GM21447 (cell line): ENCODE data around the gene UPF2.
"Not testable (repeated sequence)": the region's sequence is repeated elsewhere in the genome, so short reads cannot be mapped to it uniquely, and the experiment has no call there.

Experiments used
- ATAC-seq: cut with Tn5 transposase; IDR thresholded peaks from one replicate; pipeline ENCODE4 v1.9.1; 2021; ENCODE audit not compliant: unreplicated experiment

UPF2 gene

DNA sequence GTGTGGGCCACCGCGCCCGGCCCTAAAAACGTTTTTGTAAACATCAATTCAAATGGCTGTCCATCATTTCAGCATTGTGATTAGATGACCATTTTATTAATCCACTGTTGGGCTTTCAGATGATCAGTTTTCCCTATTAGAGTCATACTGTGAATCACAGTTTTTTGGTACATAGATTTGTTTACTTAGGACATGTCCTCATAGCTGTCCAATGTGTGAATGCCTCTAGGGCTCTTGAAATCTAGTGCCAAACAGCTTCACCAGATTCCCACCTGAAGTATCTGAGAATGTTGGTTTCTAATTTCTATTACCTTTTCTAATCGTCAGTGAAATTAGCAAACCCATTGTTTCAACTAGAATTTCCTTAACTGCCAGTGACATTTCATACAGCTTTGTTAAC lies 66.8 kb downstream of the UPF2 start:
- no peak for ATAC-seq

DNA sequence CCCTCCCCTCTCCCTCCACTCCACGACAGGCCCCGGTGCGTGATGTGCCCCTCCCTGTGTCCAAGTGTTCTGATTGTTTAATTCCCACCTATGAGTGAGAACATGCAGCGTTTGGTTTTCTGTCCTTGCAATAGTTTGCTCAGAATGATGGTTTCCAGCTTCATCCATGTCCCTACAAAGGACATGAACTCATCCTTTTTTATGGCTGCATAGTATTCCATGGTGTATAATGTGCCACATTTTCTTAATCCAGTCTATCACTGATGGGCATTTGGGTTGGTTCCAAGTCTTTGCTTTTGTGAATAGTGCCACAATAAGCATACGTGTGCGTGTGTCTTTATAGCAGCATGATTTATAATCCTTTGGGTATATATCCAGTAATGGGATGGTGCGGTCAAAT lies 70.1 kb downstream of the UPF2 start:
- ATAC-seq: not testable (repeated sequence)

DNA sequence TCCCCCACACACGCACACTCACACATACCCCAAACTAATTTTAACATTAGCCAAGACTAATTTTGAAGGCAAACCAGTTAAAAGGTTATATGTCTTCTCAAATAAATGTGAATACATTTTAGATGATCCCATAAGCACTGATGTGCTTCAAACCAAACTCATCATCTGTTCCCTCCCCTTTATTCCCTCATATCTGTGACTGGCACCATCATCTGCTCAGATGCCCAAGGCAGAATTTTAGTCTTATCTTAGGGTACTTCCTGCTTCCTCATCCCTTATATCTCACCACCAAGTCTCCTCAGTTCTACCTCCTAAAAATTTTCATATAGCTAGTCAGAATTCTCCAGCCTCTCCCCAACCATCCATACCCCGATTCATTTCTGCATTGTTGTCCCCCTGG lies 80.4 kb downstream of the UPF2 start:
- ATAC-seq: no peak

DNA sequence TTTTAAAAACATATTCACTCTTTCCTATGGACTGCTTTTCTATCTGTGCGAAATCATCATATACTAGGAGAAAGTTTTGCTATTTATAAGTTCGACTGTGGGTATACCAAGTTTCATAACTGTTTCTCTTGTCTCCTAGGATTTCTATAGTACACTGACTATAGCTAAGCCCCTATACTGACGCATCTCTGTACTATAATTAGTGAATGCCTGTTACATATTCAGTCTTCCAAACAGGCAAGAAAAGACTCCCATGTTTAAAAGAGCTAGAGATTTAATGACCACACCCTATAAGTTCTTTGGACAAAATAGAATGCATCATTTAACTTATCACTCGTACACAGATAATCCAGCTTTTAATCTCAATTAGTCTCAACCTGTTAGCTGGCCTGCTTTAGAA lies 80.8 kb downstream of the UPF2 start:
- ATAC-seq: no peak

DNA sequence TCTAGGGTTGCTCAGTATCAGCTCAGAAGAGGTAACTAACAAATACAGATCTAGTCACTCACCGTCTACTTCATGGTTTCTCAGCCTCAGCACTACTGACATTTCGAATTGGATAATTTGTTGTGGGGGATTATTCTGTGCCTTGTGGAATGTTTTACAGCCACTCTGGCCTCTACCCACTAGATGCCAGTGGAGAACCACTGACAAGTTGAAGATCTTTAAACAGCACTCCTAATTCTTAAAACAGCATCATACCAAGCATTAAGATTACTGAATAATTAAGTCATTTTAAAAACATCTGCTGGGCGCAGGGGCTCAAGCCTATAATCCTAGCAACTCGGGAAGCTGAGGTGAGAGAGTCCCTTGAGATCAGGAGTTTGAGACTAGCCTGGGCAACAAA lies 82.6 kb downstream of the UPF2 start:
- ATAC-seq: no peak

DNA sequence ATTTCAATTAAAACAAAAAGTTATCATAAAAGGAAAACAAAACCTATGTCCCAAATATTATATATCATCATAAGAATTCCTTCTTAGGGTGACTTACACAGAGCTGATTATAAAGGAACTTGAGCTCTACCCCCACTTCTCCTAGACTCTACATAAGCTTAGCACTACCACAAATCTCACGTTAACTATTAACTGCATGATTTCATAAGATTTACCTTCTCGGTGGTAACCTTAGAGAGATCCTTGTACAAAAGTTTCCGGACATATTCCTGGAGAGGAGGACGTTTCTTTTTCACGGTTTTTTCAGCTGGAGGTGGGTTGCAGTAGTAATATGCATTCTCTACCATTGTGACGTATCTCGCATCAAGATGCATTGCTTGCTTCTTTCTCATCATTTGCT lies 83.7 kb downstream of the UPF2 start:
- no peak for ATAC-seq

DNA sequence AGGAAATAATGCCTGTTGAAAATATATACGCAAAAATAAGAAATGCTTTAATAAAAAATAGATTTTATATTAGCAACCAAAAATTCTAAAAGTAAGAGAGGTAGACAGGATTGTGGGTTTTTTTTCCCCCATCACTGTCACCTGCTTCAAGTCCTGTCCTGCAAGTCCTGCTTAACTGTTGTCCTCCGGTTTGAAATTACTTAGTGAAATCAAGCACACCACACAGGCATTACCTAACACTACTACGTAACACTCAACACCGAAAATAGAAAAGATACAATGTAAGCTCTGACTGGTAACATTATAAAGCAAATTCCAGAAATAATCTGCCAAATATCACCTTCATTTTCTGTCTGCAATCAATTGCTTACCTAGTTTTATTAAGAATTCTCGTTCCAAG lies 90.9 kb downstream of the UPF2 start:
- ATAC-seq: no peak

DNA sequence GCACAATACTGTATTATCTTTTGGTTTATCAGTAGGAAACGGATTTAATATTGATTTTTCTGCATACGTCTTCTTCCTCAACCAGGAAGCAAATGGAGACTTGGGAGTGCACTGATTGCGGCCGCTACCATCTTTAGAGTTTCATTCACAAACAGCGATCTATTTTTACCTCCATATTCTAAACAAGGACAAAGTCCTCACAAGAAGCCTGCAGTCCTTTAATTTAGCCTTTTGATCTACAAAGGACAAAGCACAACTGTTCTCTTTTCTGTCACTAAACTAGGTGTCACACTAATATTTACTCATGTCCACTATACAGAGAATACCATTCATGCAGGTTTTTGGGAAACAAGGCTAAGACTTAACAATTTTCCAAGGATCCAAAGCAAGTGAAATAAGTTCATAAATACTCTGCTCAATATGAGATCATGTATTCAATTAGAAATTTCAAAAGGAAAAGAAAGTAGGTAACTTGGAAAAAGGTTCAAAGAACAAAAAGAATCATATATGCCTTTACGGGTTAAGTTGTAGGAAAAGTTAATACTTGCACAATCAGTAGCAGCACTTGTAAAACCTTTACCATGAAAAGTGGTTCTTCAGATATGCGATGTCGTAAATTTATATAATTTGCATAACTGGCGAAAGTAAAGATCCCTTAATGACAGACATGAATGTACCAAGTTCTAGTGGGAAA lies 92.1 kb downstream of the UPF2 start:
- ATAC-seq: no peak

DNA sequence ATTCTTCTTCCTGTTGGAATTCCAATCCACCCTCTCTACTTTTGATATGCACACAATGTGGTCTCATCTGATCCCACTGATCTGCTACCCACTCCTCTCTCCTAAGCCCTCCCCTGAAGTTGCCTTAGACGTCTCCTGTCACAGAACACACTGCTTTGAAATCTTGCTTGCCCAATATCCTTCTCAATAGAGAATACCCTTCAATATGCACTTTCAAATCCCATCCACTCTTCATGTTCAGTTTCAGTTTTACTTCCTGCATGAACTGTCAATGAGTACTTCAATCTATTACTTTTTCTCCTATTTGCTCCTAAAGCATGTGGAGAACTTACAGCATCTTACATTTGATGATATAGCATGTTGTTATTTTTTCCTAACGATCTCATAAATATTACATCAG lies 93.5 kb downstream of the UPF2 start:
- no peak for ATAC-seq

DNA sequence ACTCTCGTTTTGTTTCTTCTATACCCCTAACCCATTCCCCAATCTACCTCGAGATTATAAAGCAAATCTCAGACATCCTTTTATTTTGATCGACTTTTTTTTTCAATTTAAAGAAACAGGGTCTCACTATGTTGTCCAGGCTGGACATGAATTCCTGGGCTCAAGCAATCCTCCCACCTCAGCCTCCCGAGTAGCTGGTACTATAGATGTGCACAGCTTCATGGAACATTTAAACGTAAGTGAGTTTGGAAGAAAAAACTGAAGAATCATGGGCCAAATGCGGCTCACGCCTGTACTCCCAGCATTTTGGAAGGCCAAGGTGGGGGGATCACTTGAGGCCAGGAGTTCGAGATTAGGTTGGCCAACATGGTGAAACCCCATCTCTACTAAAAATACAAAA lies 96.0 kb downstream of the UPF2 start:
- no peak for ATAC-seq

DNA sequence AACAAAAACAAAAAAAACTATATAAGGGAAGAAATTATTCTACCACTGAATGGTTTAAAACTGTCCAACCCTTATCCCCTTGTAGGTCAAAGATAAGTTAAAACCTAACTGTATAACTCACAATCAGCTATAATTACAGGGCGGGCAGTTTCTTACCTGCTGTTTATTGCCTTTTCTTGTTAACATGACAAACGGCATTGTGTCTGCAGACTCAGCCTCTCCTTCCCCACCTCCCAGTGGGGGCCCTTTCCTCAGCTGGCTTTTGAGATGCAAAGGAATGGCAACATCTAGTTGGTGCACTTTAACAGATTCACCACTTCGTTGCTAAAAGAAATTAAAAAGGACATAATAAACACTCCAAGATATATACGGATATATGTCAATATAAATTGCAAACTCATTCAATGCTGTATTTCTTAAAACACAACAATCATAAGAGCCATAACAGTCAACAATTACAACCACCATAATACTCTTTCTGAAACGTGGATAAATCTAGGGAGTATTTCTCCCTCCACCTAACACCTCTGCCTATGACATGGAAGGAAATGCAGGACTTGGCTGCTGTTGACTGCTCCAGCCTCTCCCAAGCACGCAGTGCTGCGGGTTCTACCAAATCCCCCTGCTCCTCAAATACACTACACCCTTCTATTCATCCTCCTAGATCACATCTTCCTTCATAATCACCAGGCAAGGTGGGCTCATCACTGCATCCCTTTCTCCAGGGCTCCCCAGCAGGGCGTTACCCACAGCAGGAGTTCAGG lies 106.0 kb downstream of the UPF2 start:
- ATAC-seq: no peak

DNA sequence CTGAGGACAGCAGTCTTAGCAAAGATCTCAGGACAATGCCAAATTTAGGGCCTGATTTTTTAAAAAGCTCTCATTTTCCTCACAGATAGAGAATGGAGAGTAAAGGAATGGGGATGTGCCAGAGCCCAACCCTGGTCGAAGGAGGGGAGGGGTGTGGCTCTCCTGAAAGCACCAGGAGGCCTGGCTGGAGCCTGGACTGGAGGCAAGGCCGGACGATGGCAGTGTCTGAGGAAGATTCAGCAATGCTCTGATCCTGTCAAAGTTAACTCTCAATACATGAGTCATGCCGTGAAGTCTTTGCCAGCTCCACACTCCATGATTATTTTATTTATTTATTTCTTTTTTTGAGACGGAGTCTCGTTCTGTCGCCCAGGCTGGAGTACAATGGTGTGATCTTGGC lies 108.3 kb downstream of the UPF2 start:
- no peak for ATAC-seq

DNA sequence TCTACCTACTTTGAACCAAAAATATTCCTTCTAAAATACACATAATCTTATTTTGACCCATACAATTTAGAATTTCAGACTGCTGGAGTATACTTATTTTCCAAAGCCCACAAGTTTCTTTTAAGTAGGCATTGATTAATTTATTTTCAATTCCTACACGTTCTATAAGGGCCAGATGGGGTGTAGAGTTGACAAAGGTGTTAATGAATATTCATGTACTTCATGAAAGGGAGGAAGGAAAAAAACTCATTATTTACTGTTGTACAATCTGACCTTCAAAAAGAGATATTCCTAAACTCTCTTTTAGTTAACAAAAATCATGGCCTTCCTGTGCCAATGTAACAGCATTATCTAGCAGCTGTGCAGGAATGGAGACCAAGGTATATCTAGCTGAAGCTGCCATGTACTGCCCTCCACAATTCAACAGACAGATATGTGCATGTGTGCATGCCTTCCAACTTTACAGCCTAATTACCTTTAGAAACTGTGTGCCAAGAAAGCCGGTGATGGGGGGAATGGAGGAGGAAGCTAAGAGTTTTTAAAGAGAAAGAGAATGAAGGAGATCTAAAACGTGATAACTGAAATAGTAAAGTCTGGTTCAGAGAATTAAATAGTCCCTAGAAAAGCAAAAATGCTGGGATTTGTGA lies 108.9 kb downstream of the UPF2 start:
- ATAC-seq: no peak

DNA sequence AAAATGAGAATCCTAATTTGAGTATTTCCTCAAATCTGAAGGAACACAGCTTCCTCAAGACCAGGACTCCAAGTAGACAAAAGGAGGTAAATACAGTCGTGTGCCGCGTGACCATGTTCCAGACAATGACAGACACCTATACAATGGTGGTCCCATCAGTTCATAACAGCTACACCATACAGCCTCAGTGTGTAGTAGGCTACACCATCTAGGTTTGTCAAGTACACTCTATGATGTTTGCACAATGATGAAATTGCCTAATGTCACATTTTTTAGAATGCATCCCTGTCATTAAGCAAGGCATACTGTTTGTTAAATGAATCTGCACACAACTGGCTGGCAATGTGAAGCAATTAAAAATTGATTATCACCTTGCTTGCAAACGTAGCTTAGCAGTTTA lies 111.6 kb downstream of the UPF2 start:
- ATAC-seq: no peak

DNA sequence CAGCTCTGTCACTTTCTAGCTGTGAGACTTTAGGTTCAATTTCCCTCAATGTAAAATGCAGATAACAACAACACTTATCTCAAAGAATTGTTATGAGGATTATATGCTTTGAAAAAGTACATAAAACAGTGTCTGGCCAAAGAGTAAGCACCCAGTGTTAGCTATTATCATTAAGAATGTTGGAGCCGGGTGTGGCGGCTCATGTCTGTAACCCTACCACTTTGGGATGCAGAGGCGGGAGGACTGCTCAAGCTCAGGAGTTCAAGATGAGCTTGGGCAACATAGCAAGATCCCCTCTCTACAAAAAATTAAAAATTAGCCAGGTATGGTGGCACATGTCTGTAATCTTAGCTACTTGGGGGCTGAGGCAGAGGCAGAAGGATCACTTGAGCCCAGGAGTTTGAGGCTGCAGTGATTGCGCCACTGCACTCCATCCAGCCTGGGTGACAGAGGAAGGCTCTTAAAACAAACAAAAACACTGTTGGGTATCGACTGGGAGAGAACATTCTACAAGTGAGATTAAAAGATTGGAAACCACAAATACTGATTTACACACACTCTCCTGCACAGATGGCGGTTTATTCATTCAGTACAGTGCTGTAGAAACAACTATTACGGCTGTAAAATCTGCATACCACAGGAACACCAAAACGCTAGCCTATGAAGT lies 112.2 kb downstream of the UPF2 start:
- ATAC-seq: no peak

DNA sequence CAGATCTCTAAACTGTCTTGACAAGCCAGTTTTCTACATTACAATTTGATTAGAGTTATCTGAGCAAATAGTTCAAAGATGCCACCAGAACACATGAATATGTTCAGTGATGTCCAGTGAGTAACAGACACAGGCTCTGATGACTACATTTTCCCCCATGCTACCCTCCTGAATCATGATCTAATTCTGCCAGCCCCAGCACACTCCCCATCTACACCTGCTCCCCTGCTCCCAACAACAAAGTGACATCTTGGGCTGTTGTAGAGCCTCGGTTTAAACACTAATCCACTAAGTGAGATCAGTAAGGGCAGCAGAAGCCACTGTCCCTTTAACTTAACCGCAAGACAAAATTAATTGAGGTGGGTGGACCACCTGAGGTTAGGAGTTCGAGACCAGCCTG lies 114.9 kb downstream of the UPF2 start:
- no peak for ATAC-seq

DNA sequence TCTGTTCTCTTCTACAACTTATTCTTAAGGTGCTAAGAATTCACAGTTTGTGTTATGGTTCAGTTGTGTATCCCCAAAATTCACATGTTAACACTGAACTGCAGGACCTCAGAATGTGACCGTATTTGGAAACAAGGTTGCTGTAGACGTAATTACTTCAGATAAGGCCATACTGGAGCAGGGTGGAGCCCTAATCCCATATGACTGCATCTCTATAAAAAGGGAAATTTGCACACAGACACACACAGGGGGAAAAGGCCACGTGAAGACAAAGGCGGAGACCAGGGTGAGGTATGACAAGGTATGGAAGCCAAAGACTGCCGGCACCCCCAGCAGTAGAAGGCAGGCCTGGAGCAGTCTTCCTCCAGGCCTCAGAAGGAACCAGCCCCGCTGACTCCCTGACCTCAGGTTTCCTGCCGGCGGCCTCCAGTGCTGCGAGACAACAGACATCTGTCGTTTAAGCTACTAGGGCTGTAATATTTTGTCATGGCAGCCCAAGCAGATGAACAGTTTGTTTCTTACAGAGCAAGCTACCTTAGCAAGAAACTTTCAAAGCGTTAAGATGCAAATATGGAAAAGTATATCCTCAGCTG lies 120.7 kb downstream of the UPF2 start:
- no peak for ATAC-seq

DNA sequence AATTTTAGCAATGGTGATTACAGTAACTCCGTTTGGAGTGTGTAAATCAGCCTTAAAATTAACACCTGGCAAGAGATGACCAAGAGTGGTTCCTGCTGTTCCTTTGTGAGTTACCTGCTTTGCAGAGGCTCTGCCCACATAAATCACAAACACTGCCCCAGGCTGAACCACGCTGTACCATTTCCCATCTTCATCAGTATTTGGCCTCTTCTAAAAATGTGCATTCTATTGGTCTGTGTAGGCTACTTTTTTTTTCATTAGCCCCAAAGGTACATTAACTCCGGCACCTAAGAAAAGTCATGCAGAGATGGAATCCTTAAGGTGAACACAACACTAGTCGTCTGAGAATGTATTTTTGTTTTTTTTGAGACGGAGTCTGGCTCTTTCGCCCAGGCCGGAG lies 123.3 kb downstream of the UPF2 start:
- ATAC-seq: no peak

DNA sequence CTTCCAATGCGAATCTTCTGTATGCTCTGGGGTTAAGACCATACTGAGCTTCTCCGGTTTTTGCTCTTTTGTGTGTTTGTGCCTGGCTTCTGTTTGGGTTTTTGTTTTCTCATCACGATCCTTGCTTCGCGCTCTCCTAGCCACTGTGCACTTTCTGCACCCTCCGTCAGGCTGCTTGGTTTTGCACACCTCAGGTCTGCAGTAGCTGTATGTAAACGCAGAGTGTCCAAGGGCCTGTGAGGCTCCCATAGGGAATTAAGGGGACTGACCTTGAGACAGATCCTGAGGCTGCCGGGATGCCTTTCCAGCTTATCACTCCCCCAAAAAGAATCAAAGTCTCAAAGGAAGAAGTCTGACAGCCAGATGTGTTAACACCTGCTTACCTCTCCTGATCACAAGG lies 124.2 kb downstream of the UPF2 start:
- ATAC-seq: no peak

DNA sequence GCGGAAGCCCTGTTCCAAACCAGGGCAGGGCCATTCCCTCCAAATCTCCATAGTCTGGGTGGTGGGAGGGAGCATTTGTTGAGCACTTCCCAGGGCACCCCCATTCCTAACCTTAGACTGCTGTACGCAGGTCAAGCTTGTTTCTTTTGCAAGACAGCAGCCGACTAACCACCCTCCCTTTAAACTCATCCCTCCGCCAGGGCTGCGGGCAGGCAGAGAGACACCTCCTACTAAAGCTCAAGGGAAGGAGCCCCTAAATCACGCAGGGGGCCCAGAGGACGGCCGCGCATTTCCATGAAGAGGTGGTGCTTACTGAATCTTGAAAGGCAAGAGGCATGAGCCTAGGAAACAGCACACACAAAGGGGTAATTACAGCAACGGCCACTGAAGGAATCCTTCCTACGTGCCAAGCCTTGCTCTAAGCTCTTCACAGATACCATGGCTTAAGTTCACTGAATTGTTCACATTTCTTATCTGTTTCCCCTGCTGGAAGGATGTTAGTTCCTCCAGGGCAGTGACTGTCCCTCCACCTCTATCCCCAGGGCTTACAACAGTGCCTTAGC lies 129.4 kb downstream of the UPF2 start:
- no peak for ATAC-seq

DNA sequence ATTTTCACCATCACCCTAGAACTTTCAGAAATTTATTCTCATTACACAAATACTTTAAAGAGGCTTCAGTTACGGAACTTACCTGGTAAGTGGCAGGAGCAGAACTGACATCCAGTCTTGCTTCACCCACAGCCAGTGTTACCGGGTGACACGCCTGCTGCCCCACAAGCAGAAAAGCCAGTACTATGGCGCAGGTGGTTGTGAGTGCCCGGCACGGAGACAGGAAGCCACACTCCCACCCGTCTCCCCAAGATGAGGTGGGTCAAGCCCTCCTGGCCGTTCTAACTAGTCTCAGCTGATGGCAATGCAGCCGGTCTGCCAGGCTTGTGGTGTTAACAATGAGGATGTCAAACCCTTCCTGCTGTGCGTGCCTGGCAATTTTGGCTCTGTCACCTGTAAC lies 132.5 kb downstream of the UPF2 start:
- no peak for ATAC-seq
